HG02763 (cell line): ENCODE results near the gene SNAP47.

Source experiments
- ATAC-seq: cut with Tn5 transposase; IDR thresholded peaks from one replicate; pipeline ENCODE4 v1.9.1; 2021; ENCODE audit warnings: mild to moderate bottlenecking, moderate library complexity; ENCODE audit not compliant: unreplicated experiment

SNAP47 gene

DNA sequence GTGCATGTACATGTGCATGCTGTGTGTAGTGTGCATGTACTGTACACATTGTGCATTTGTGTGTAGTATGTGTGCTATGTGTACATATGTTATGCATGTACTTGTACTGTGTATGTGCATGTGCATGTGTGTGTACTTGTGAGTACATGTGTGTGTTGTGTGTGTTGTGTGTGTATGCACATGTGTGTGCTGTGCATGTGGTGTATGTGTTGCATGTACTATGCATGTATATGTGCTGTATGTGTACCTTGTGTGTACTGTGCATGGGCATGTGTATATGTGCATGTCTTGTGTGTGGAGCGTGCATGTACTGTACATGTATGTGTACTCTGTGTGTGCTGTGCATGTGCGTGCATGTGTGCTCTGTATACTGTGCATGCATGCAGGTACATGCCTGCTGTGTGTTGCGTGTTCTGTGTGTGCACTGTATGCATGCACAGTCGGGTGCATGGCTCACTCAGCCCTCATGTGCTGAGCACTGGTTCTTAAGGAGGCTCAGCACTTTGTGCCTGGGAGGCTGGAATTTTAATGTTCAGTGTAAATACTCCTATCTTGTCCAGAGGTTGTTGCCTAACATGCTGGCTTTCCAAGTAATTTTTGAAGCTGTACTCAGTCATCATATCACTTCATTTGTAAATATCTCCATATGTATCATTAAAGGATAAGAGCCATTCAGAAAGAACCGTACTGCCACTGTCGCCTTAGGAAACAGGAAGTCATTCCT is 32.3 kb downstream of the SNAP47 start:
- no peak for ATAC-seq

DNA sequence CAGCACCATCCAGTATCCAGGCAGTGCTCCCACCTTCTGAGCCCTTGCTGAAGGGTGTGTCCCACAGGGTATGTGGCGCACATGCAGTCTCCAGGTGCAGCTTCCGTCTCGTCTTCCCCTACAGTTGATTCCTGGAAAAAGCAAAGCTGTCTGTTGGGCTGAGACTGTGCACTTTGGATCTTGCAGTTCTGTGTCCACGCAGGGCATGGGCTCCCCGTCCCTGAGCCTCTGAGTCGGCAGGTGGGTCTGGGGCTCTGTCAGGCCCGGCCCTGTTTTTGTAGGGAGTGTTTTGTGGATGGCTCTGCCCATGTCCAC is 32.8 kb downstream of the SNAP47 start:
- no peak for ATAC-seq

DNA sequence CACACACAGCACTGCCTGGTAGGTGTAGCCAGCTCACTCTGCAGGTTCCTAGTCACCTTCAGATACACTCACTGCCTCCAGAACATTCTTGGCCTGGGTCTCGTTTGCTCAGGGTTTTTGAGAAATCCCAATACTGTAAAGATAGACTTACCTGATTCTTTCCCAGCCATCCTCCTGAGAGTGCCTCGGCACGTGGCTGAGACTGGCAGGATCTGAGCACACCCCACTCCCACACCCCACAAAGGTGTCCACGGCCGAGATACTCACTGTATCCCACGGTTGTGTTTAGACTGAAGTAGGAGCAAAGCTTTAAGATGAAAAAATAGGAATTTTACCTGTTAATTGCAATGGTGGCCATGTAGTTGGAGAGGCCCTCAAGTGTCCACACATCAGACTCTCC is 33.4 kb downstream of the SNAP47 start:
- ATAC-seq = no peak

DNA sequence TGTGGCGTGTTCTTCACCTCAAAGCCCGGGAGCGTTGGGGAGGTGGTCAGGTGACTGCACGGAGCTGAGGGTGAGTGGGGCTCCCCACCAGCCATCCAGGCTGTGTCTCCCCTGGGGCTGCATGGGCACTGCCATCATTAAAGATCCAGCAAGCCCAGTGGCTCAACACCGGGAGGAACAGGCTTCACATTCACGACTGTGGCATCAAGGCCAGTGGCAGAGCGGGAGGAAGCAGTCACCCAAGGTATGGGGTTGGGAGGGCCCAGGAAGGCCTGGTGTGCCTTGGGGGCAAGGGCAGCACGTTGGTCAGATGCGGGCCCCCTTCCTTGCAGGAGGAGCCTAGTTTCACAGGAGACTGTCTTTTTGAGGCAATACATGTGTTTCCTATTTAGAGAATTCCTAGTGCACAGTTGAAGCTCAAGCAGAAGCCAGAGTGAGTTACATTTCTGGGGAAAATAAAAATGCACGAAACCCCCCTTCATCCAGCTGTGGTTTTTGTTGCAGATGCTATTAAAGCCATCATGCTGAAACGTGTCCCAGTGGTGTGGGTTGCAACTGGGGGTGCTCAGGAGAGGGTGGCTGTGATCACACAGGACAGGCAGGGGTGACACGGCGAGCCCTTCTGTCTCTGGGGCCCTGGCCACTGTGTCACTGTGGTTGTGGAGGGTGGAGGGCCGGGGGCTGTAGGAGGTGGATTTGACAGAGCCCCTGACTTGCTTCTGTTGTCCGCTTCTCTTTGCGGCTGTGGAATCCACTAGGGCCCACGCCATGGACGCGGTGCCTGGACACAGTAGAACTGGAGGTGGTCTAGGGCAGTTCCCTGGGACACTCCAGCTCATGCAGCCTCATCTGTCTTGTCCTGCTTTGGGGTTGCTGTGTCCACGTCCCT is 34.1 kb downstream of the SNAP47 start:
- no peak for ATAC-seq

DNA sequence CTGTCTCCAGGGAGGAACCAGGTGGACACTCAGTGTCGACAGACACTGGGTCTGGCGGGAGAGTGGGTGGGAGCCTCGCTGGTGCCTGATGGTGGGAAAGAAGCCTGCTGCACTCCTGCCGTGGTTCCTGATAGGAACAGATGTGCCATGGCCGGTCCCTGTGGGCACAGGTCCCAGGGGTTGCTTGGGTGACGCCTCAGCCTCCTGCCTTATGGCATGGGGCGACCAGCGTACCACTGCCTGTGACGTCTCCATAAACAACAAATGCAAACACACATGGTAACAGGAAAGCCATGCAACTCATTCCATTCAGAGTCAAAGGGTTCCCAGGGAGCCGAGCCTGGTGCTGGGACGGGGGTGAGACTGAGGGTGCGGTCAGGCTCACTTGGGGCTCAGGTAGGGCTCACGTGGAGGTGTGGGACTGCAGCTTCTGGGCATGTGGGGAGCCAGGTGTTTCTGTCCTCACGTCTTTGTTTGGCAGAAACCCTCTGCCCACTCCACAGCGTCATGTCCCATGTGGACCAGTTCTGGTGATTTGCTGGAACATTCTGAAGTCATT is 34.8 kb downstream of the SNAP47 start:
- no peak for ATAC-seq

DNA sequence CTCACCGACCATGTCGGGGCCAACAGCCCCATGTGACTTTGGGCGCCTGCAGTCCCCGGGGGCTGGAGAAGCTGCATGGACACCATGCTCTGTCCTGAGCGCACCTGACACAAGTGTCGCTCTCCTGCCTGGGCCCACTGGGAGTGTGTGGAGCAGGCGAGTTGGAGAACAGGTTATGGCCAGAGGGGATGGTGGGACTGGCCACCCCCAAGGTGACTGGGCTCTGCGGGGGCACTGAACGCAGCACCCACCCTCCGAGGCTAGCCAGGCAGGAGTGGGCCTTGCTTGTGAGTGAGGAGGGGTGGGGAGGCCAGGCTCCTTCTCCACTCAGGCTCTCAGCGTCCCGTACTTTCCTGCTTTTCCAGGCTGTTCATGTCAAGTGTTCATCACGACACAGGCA is 35.6 kb downstream of the SNAP47 start:
- ATAC-seq = no peak

DNA sequence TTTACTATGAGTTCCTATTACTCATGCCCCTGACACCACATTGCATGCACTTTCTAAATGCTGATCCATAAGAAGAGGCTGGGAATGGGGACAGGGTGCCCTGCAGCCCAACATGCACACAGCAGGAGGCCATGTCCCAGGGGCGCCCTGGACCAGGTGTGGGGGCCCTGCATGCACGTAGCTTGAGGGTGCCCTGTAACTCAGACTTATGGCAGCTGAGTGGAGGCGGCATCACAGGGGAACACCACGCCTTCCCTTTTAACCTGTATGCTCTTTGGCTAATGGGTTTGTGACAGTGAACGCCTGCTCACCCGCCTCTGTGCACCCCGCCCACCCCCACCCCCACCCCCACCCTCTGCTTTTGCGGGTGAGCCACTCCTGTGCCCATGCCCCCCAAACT is 36.1 kb downstream of the SNAP47 start:
- no peak for ATAC-seq

DNA sequence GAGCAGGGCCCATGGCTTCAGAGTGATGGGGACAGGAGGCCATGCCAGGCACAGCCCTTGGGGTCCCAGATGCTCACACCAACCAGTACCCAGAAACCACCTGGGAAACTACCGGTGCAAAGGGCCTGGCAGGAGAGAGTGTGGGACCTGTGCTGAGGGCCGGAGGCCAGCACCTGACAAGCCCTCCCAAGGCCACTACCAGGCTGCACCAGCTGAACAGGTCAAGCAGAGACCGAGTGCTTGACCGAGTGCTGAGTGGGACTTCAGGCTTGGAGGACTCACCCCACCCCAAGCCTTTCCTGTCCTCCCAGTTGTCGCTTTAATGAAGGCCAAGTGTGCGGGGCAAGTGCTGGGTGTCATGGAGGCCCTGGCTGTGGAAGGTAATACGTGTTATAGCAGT is 36.5 kb downstream of the SNAP47 start:
- ATAC-seq = no peak

DNA sequence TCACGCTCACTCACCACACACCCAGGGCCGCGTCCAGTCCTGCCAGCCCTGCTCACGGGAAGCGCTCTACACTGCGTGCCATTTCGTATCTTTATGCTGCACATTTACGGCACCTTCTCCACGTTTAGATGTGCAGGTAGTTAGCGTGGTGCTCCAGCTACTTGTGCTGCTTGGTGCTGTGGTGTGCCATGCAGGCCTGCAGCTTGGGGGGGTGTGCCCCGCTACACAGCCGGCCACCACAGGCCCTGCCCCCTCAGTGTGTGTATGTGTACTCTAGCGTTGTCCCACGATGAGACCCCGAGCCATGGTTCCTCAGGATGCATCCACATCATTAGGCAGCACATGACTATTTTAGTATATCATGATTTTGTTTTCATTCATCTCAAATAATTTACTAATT is 38.3 kb downstream of the SNAP47 start:
- ATAC-seq = no peak

DNA sequence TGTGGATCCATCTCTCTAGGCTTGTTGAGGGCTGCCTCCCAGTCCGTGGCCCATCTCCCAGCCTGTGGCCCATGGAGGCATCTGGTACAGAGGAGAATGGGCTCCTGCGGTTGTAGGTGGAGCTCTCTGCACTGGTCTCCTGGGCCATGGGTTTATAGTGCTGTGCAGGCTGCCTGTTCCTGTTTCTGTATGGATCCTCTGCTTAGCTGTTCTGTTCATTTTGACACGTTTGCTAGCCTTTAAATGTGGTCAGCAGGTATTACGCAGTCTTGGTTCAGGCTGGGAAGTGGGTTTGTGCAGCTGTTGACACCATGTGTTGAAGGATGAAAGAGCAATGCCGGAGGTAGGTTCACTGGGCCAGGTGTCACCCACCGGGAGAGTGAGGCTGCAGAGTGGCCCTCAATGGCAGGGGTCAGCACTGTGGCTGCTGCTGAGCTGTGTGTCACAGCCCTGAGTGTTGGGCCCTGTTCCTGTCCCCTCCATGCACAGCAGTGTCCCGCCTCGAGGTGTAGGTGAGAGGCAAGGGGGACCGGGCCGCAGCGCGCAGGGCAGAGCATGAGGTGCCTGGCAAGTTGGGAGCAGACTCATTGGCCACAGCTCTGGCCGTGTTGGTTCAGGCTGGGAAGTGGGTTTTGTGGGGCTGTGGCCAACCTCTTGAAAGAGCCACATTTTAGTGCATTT is 39.0 kb downstream of the SNAP47 start:
- no peak for ATAC-seq

DNA sequence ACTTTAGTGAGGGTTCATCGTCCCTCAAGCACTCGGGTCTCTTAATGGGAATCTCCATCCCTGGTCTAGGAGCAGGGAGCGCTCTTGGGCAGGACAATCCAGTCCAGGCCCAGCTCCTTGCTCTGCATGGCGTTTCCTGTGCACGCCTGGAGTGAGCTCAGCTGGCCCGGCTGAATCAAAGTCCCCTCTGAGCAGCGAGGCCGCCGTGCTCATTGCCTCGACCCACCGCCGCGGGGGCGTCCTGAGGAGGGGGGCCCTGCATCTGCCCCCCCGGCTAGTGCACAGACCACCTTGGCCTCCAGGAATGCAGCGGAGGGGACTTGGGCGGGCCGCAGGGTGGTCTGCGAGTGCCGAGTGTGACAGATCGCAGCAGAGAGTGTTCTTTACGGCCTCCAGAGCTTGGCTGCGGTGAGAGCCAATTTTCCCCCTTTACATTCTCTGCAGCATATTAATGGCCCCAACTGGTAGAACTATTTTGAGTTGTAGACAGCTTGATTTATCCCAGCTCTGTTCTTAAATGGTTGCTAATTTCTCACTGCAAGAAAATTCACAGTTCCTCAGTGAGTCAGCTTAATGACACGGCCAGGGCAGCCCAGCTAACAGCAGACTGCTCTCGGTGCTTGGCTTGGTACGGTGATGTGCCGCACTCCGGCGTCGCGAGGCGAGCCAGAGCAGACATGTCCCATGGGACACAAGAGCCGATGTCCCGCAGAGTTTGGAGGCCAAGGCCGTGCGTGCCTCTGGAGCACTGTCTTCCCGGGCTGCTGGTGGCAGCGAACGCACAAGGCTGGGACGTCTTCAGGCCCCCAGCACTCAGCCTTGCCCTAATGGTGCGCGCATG is 39.8 kb downstream of the SNAP47 start:
- no peak for ATAC-seq

DNA sequence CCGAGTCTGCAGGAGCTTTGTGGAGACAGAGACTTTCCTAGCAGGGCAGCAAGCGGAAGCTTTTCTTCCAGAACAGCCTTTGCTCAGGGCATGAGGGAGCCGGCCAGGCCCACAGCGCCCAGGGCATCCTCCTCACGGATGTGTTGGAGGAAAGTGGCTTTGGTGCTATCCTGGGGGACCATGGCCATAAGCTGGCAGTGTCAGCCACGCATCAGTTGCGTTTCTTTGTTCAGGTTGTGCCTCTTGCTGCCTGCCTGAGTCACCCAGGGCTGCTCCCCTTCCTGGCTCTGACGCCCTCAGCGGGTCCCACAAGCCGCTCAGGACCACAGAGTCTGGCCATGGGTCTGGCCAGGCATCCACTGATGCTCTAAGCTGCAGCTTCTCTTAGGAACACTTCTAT is 40.6 kb downstream of the SNAP47 start:
- ATAC-seq = no peak

DNA sequence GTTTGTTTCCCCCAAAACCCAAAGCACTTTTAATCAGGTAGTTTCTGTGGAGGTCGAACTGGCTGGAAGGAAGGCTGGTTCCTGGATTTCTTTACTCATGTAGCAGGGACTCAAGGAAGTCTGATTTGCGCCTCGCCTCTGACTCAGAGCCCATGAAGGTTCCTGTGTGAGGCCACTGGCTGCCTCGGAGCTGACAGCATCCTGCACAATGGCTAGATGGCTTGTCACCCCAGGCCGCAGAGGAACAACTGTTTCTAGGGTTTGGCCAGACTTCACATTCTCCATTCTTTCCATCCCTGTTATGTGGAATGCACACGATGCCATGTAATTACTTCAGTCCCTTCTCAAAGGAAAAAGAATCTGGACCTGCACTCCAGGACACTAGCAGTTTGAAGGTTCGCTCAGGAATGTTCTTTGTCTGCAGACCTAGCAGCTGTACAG is 41.1 kb downstream of the SNAP47 start:
- no peak for ATAC-seq

DNA sequence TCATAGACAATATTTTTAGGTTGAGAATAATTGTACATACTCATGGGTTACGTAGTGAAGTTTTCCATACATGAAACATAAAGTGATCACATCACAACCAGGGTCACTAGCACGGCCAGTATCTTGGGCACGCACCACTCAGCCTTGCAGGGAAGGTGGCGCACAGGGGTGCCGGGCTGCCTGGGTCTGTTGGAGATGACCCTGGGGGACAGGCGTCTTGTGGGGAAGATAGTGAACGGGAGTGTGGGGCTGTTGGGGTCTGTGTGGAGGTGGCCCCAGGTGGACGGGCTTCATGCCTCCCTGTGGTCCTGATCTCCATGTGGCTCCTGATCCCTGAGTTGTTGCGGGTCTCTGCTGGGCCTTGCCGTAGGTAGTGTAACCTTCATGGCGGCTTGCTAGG is 41.9 kb downstream of the SNAP47 start:
- ATAC-seq = no peak

DNA sequence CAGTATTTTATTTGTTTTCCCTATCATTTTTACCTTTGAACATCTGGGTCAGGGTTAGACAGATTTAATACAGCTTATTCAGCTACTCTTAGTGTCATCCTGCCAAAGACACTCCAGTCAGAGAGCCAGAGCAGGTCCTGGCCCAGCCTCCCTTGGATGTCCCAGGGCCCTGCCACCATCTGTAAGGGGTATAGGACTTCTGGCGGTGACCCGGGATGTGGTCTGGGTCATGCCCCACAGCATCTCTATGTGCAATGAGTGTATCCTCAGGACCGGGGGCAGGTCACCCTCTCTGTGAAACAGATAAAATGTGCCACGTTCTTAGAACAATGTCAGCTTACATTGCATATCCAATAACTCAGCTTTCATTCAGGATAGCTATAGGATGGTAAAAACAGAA is 42.4 kb downstream of the SNAP47 start:
- no peak for ATAC-seq

DNA sequence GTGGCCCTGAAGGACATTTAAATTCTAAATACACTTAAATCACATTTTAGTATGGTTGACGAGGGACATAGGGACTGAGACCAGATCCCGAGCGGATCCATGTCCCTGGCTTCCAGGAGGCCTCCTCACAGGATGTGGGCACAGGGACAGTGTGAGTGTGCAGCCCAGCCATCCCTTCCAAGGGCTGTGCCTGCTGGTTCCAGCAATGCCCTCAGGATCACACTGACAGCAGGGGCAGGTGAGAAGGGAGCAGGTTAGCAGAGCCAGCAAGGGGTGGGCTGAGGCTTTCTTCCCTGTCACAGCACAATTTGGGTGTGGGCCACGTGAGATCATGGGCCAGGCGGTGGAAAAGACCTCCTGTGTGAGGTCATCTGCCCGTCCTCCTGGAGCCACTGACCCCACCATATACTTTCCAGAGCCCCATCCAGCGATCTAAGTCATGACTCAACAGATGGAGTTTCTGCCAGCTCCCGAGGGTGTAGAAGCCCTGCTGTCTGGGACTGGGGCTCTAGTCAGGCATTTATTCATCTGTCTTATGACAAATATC is 43.2 kb downstream of the SNAP47 start:
- ATAC-seq = no peak

DNA sequence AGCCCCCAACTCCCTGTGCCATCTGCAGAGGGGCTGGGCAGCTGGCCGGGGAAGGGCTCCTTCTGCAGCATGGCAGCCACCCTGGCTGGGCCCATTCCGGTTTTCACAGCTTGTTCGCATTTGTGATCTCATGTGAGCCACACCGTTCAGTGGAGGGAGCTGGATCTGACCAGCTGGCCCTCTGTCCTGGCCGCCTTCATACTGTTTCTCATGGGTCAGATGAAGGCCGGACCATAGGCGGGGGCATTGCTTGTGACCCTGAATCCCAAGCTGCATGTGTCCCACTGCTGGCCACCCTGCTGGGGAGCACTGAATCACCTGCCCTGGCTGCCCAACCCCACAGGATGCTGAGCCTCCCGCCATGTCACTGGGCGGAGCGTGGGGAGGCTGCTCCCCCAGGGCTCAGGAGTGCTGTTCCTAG is 43.8 kb downstream of the SNAP47 start:
- ATAC-seq = no peak

DNA sequence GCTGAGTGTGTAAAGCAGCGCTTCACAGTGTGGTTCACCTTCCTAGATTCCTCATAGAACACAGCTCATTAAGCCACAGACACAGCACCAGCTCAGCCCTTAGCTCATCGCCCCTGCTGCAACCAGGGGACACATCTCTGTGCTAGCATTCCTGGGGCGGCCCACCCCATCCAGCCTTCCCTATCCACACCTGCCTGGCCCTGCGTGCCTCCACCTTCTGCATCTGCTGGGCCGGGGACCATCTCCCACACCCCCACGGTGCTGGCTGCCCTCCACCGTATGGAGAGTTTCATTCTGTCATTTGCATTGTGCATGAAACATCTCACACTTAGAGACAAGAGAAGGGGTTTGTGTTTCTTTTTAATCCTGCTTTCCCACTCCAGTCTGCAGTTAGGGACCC is 44.5 kb downstream of the SNAP47 start:
- no peak for ATAC-seq

DNA sequence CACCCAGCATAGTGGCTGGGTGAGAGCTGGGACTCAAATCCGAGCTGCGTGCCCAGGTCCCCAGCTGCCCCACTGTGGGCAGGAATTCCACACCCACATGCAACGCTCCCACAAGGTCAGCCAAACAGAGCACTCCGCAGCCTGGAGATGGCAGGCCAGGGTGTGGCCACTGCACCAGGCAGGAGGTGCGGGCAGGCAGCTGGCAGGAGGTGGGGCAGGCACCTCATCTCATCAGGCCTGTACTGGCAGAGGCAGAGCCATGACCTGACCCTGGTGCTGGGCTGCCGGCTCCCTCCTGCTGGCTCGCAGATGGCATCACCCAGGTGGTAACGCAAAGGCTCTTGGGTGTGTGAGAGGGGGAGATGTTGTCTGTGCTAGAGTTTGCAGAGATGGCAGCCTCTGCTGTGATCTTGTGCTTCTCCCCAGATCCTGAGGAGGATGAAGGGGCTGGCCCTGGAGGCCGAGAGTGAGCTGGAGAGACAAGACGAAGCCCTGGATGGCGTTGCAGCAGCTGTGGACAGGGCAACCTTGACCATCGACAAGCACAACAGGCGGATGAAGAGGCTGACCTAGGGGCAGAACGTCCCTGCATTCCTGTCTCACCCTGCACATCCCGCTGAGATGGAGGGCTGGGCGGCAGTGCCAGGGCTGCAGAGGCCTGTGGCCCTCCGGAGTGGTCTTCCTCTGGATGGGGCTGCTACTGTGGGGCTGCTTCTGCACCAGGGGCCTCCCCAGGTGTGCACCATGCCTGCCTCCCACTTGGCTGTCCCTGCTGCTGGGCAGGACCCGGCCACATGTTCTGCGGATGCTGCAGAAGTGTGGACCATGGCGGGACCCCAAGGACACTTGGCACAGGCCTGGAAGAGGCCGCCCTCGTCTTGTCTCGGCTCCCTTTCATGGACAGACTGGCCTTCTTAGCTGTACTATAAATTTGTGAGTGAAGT is 45.1 kb downstream of the SNAP47 start:
- ATAC-seq = no peak
